Measurements from ENCODE around the gene NINJ1. TPM values are rescaled to one million over a fixed set of nuclear protein-coding genes. Genes with fewer than 3 reads are reported as not detected.
"Not testable (repeated sequence)": the region's sequence is repeated elsewhere in the genome, so short reads cannot be mapped to it uniquely, and the experiment has no call there.

Gene NINJ1
- total RNA-seq, 2 donors from 2014 or later = 56.0 to 197 TPM

DNA sequence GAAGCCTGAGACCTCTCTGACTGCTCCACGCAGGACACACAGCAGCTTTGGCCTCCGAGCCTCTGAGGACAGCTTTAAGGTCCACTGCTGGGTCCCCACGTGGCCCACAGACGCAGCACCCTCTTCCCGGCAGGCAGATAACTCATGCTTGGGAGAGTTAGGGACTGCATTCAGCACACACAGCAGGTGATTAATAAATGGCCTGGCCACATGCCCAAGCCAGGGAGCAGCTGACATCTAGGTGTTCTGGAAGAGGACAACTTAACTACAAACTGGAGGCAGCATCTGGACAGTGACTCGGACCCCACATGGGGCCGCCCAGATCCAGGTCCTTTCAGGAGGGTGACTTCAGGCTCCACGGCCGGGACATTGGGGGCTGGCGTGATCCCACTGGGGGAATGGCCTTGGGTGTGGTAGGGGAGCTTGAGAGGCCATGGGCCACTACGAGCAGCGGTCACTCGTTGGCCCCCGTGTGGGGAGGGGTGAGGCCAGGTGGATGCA lies 11.3 kb downstream of the NINJ1 start:
- no peaks in the 10 kb centered on the region for H3K27me3 Mint-ChIP-seq
- no peaks in the 10 kb centered on the region for H3K9me3 Mint-ChIP-seq
- H3K36me3 Mint-ChIP-seq (ENCODE audit: low read depth) = peaks cover 92% of the 10 kb centered on the region
- ATAC-seq (replicated peaks) = no peak
- H3K4me1 Mint-ChIP-seq = peaks cover 19% of the 10 kb centered on the region
- peak overlapping the region; percentile 20 for H3K27ac Mint-ChIP-seq
- no peak overlapping the region for H3K4me3 Mint-ChIP-seq

DNA sequence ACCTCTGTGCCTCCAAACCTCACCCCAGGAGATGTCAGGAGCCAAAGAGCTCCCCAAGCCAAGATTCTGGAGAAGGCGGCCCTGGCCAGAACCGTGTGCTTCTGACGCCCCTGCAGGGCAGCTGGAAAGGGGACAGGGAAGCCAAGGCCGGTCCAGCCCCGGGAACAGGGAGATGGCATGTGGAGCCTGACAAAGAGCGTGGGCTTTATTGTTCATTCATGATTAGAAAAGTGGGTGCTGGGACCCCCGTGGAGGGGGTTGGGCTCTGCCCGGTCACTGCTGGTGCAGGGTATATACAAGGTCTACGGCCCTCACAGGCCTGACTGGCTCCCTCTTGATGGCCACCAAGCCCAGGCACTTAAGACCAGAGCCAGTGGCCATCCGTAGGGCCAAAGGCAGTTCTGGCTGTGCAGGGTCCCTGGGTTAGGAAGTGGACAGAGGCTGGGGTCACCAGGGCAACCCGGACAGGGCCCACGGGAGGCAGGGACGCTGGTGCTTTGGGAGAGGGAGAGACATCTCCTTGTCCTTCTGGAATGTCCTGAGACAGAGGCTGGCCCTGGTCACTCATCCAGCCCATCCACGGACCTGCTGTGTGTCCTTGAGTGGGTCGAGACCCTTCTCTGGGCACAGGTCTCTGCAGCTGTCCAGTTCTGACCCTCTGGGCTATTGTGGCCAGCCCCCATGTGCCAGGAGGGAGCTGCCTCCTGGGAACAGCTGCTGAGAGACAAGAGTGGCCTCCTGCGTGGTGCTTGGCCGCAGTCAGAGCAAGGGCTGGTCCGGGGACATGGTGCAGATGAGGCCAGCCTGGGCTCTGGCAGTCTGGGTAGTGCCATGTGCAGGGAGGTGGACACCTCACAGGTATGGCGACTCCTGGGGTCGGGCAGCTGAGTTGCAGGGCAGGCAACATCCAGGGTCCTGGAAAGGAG lies 12.5 kb downstream of the NINJ1 start:
- H3K4me1 Mint-ChIP-seq = peaks cover 19% of the 10 kb centered on the region
- H3K27me3 Mint-ChIP-seq = no peaks in the 10 kb centered on the region
- H3K4me3 Mint-ChIP-seq = no peak overlapping the region
- H3K36me3 Mint-ChIP-seq (ENCODE audit: low read depth) = peaks cover 80% of the 10 kb centered on the region
- peak overlapping the region; percentile 20 for H3K27ac Mint-ChIP-seq
- ATAC-seq (replicated peaks) = peak; percentile 4
- H3K9me3 Mint-ChIP-seq = no peaks in the 10 kb centered on the region

DNA sequence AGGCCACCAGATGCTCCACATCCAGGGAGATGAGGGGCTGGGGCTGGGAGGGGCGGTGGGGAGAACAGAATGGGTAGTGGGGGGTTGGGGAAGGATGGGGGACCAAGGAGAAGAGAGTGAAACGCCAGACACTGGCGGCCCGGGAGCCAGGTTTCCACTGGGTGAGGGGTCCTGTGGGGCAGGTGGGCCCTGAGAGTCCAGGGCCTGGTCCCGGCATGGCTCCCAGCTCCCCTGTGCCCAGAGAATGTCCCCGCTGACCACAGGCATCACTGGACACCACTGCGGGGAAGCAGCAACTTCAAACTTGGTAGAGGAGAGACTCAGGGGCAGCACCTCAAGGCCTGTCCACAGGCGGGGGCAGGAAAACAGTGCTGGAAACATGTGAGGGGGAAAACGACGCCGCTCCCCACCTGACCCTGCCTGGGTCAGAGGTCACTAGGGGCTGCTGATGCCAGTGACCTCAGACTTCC lies 13.2 kb downstream of the NINJ1 start:
- Mint-ChIP-seq H3K4me3 (no peak overlapping the region), H3K4me1 (peaks cover 19% of the 10 kb centered on the region), H3K9me3 (no peaks in the 10 kb centered on the region), H3K27ac (peak overlapping the region; percentile 20), H3K27me3 (no peaks in the 10 kb centered on the region), H3K36me3 (ENCODE audit: low read depth) (peaks cover 73% of the 10 kb centered on the region)
- peak; percentile 3 for ATAC-seq (replicated peaks)

DNA sequence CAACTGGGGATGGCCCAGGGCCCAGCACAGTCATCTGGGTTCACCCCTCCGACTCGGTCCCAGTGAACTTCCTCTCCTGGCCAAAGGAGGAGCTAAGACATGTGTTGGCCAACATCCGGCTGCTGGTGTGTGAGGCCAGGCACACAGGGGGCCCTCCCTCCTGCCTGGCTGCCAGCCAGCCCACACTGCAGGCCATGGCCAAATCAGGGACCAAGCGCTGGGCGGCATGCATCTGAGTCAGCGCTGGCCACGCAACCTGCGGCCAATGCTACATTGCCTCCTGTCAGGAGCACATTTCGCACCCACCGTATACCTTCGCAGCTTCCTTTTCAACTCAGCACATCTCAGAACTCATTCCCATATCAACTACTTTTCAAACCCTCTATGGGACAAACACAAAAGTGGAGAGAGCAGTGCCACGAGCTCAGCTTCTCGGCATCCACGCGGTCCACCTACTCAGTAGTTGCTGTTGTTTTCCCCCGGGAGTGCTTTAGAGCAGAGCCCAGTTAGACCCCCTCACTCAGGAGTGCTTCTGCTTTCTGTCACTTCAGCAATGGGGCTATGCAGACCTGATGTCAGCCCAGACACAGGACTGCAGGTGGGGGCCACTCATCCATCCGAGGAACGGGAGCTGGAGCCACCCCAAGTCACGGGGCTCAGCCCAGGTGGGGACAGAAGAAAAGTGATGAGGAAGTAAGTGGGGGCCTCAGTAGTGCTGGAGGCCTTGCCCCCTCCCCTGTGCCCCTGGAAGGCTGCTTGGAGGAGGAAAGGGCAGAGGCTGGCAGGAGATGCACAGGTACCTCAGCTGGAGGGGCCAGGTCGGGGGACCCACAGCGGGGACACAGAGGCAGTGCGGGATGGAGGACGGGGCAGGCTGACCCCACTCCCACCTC lies 13.9 kb downstream of the NINJ1 start:
- H3K4me3 Mint-ChIP-seq = peak overlapping the region; percentile 49
- no peaks in the 10 kb centered on the region for H3K9me3 Mint-ChIP-seq
- peak; percentile 69 for ATAC-seq (replicated peaks)
- peak overlapping the region; percentile 20 for H3K27ac Mint-ChIP-seq
- H3K27me3 Mint-ChIP-seq = no peaks in the 10 kb centered on the region
- H3K36me3 Mint-ChIP-seq (ENCODE audit: low read depth) = peaks cover 66% of the 10 kb centered on the region
- peaks cover 19% of the 10 kb centered on the region for H3K4me1 Mint-ChIP-seq

DNA sequence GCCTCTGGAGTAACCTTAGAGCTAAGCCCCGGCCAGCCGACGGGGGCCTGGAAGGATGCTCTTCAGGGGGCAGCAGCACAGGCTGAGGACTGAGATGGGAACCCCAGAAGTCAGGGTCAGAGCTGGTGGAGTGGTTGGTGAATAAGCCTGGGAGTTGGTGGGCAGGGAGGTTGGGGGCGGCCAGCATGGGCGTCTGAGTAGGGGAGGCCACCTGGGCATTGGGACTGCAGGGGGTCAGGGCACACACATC lies 14.4 kb downstream of the NINJ1 start:
- Mint-ChIP-seq H3K27me3 (no peaks in the 10 kb centered on the region), H3K4me1 (peaks cover 23% of the 10 kb centered on the region), H3K27ac (peak overlapping the region; percentile 20), H3K36me3 (ENCODE audit: low read depth) (peaks cover 63% of the 10 kb centered on the region), H3K9me3 (no peaks in the 10 kb centered on the region), H3K4me3 (peak overlapping the region; percentile 49)
- no peak for ATAC-seq (replicated peaks)

DNA sequence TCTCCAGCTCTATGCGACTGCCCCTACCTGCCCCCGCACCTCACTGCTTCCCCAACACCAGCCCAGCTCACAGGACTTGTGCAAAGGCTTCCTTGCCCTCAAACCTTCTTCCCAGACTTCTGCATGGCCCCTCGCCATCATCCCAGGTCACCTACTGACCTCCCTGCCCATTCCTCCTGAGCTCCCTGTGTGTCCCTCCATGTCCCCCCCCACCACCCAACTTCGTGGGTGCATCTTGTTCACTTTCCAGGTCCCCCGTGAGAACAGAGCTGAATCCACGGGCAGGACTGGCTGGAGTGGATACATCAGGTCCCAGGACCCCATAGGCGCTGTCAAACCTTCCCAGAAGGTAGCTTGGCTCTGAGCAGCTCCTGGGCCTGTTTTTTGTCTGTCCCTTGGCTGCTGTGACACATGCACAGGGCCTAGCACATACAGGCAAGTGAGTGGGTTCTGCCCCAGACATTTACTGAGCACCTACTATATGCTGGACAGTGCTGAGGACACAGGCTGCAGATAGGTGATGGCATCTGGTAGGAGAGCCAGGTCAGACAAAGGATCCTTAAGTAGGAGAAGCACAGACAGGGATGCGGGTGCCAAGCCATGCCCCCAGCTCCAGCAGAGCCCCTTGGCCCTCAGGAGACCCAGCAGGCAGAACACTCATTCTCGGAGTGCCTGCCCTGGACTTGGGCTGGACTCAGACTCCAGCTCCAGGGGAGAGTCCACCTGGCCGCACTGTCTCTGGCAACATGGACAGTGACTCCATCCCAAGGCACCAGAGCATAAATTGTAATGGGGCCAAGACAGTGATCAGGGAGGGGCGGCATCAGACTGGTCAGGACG lies 15.0 kb downstream of the NINJ1 start:
- H3K27me3 Mint-ChIP-seq = no peaks in the 10 kb centered on the region

DNA sequence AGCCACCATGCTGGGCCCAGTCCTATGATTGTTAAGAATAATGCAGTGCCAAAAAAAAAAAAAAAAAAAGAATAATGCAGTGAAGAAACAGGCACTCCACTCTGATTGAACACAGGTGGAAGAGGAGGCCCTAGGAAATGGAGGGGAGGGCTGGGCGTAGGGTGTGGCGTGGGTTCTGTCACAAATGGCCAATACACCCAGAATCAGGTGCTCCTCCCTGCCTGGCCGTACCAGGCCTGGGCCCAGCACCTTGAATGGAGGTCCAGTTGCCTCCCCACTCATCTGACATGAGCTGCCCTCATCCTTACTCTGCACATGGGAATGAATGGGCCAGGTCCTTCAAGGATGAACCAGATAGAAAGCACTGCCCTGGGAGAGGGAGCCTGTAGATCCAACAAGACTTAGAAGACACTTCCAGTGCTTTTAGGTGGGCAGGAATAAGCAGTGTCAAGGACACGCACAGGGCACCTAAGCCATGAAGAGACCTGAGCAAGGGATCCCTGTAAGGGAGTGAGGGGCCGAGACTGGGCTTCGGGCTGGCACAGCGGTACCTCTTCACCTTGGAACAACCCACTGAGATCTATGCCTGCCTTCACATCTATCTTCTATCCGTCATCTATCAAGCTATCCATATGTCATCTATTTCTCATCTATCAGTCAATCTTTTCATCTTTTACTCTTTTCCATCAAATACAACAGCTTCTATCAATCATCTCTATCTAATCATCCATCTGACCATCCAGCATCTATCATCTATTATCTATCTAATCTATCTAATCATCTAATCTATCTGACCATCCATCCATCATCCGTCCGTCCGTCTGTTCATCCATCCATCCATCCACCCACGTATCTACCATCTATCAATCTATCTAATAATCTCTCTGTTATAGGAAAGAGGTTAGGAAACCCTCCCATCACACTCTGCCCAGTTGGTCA lies 15.9 kb downstream of the NINJ1 start:
- Mint-ChIP-seq H3K4me3 (no peak overlapping the region), H3K27ac (peak overlapping the region; percentile 20), H3K4me1 (peaks cover 23% of the 10 kb centered on the region), H3K27me3 (no peaks in the 10 kb centered on the region), H3K36me3 (ENCODE audit: low read depth) (peaks cover 54% of the 10 kb centered on the region), H3K9me3 (no peaks in the 10 kb centered on the region)
- no peak for ATAC-seq (replicated peaks)

More for the DNA sequence above, 15.0 kb downstream of the NINJ1 start:
- Mint-ChIP-seq H3K27ac (peak overlapping the region; percentile 20), H3K36me3 (ENCODE audit: low read depth) (peaks cover 59% of the 10 kb centered on the region), H3K4me1 (peaks cover 23% of the 10 kb centered on the region), H3K9me3 (no peaks in the 10 kb centered on the region), H3K4me3 (peak overlapping the region; percentile 49)
- ATAC-seq (replicated peaks) = no peak

DNA sequence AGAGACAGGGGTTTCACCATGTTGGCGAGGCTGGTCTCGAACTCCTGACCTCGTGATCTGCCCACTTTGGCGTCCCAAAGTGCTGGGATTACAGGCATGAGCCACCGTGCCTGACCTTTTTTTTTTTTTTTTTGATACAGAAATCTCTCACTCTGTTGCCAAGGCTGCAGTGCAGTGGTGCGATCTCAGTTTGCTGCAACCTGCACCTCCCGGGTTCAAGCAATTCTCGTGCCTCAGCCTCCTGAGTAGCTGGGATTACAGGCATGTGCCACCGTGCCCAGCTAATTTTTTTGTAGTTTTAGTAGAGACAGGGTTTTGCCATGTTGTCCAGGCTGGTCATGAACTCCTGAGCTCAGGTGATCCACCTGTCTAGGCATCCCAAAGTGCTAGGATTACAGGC lies 16.5 kb downstream of the NINJ1 start:
- Mint-ChIP-seq H3K36me3 (ENCODE audit: low read depth) (peaks cover 54% of the 10 kb centered on the region), H3K27ac (peak overlapping the region; percentile 20), H3K4me1 (peaks cover 23% of the 10 kb centered on the region)
- not testable (repeated sequence) for H3K9me3 Mint-ChIP-seq; H3K27me3 Mint-ChIP-seq; H3K4me3 Mint-ChIP-seq; ATAC-seq (replicated peaks)

DNA sequence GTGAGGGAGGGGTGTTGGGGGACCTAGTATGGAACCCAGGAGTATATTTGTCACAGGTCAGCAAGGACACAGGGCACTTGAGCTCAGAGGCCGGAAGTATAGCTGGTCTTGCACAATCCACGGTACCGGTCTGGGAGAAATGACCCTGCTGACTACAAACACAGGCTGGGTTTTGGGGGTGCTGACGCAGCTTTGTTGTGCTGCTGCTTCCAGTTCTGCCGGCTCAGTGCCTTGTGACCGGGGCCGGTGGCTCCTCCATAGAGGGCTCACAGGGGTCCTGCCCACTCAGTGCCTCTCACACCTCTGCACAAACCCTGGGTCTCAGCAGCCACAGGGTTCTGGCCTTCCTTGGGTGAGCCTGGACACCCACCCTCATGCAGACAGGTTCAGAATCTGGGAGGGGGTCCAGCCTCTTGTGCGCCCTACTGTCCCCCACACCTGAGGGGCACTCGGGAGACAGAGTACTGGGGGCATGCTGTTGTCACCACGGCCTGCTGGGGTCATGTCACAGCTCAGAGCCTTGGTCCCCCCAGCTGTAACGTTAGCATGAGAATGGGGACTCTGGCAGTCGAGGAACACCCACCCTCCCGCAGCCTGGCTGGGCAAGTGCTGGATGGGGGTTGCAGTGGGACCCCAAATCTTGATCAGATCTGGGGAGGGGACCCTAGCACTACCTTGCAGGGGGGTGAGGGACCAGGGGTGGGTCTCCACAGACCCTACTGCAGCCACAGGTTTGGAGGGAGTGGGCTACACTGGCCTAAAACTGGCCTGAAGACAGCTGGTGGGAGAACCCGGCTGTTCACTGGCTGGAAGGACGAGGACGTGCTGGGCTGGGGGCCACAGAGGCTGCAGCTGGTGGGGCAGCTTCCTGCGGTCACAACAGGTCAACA lies 17.7 kb downstream of the NINJ1 start:
- no peaks in the 10 kb centered on the region for H3K9me3 Mint-ChIP-seq
- H3K27me3 Mint-ChIP-seq = no peaks in the 10 kb centered on the region
- no peak for ATAC-seq (replicated peaks)
- H3K4me1 Mint-ChIP-seq = peaks cover 19% of the 10 kb centered on the region
- no peak overlapping the region for H3K27ac Mint-ChIP-seq
- H3K4me3 Mint-ChIP-seq = no peak overlapping the region
- peaks cover 44% of the 10 kb centered on the region for H3K36me3 Mint-ChIP-seq (ENCODE audit: low read depth)

DNA sequence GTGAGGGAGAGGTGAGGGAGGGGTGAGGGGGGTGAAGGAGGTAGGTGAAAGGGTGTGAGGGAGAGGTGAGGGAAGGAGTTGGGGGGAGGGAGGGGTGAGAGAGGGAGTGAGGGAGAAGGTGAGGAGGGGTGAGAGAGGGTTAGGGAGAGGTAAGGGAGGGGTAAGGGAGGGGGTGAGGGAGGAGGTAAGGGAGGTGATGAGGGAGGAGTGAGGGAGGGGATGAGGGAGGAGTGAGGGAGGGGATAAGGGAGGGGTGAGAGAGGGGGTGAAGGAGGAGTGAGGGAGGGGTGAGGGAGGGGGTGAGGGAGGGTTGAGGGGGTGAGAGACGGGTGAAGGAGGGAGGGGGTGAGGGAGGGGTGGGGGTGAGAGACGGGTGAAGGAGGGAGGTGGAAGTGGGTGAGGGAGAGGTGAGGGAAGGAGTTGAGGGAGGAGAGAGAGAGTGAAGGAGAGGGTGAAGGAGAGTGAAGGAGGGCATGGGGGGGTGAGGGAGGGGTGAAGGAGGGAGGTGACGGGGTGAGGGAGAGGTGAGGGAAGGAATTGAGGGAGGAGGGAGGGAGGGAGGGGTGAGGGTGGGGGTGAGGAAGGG lies 18.5 kb downstream of the NINJ1 start:
- peaks cover 18% of the 10 kb centered on the region for H3K4me1 Mint-ChIP-seq
- peak overlapping the region; percentile 76 for H3K27ac Mint-ChIP-seq
- no peak for ATAC-seq (replicated peaks)
- no peaks in the 10 kb centered on the region for H3K27me3 Mint-ChIP-seq
- no peak overlapping the region for H3K4me3 Mint-ChIP-seq
- H3K36me3 Mint-ChIP-seq (ENCODE audit: low read depth) = peaks cover 45% of the 10 kb centered on the region
- H3K9me3 Mint-ChIP-seq = no peaks in the 10 kb centered on the region

DNA sequence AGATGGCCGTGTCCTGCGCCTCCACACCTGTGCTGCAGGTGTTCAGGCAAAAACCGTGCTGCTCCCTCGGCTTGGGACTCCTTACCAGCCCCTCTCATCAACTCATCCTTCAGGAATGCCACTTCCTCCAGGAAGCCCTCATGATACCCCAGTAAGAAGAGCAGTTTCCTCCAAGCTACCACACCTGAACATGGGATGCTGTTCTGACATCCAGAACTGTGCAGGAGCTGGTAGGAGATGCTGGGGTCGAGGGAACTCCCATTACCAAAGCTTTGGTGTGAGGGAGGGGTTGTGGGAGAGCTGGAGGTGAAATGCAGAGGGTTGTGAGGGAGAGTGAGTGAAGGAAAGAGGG lies 19.1 kb downstream of the NINJ1 start:
- H3K9me3 Mint-ChIP-seq = no peaks in the 10 kb centered on the region
- H3K36me3 Mint-ChIP-seq (ENCODE audit: low read depth) = peaks cover 45% of the 10 kb centered on the region

More for the DNA sequence above, 19.1 kb downstream of the NINJ1 start:
- H3K4me3 Mint-ChIP-seq = no peak overlapping the region
- no peak for ATAC-seq (replicated peaks)
- peak overlapping the region; percentile 76 for H3K27ac Mint-ChIP-seq
- H3K4me1 Mint-ChIP-seq = peaks cover 12% of the 10 kb centered on the region
- H3K27me3 Mint-ChIP-seq = no peaks in the 10 kb centered on the region
